Measurements from ENCODE around the gene DLG2.

Gene DLG2

DNA sequence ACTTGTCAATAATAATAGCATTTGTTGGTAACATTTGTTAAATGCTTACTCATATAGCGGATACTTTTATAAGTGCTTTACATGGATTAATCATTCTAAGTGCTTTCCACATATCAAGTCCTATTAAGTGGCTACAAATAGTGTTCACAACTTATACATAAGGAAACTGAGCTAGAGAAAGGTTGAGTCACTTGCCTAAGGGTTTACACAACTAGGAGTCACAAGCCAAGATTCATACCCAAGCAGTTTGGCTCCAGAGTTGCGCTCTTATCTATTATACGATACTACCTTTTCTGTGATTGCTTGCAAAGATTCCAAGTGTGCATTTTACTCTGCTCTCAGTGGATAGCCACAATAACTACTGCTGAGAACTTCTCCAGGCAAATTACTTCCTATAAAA, 2125.1 kb downstream of the DLG2 start:
- H3K9me3 ChIP-seq (ENCODE audit: control insufficient read depth, insufficient read depth, low read depth, low read length), result no peaks in the 10 kb centered on the region
- H3K36me3 ChIP-seq (ENCODE audit: control insufficient read depth, insufficient read depth, low read length), result no peaks in the 10 kb centered on the region
- H3K9ac ChIP-seq (ENCODE audit: low read length), result no peak overlapping the region
- no peaks in the 10 kb centered on the region for H3K4me1 ChIP-seq (ENCODE audit: control insufficient read depth, insufficient read depth, low read length)
- no peaks in the 10 kb centered on the region for H3K27me3 ChIP-seq (ENCODE audit: control insufficient read depth, insufficient read depth, low read length)
- no peak overlapping the region for H3K4me3 ChIP-seq (ENCODE audit: low read depth, low read length)
- H3K27ac ChIP-seq (ENCODE audit: low read depth, low read length), result no peak overlapping the region

DNA sequence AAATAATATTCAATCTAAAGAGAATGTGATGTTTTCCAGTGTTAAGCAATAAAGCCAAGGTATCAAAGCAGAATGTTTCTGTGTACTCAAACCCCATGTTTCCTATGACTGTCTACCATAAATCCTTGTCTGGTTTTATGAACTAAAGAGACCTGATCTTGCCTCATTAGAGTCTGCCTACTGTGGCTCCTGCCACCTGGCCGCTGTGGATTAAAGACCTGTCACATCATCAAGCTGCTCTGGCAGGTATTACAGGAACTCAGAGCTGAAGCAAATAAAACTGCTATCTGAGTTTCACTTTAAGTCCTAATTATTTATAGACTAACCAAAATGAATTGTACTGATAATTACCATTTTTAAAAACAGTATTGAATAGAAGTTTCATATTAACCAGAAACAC, 2133.2 kb downstream of the DLG2 start:
- Histone ChIP-seq H3K4me3 (ENCODE audit: low read depth, low read length) (no peak overlapping the region), H3K27ac (ENCODE audit: low read depth, low read length) (no peak overlapping the region), H3K9ac (ENCODE audit: low read length) (no peak overlapping the region), H3K27me3 (ENCODE audit: control insufficient read depth, insufficient read depth, low read length) (no peaks in the 10 kb centered on the region), H3K36me3 (ENCODE audit: control insufficient read depth, insufficient read depth, low read length) (no peaks in the 10 kb centered on the region), H3K9me3 (ENCODE audit: control insufficient read depth, insufficient read depth, low read depth, low read length) (no peaks in the 10 kb centered on the region), H3K4me1 (ENCODE audit: control insufficient read depth, insufficient read depth, low read length) (no peaks in the 10 kb centered on the region)

DNA sequence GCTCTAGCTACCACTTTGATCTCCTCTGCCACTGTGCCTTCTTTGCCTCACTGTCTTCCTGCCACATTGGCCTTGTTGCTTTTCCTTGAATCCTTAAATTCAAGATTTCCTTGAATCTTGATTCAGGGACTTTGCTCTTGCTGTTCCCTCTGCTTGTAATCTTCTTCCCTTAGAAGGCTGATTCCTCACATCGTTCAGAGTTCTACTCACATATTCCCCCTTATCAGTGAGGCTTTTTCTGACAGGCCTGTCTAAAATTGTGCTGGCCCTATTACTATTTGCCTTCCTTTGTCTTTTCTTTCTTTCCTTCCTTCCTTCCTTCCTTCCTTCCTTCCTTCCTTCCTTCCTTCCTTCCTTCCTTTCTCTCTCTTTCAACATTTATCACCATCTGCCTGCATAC, 2134.1 kb downstream of the DLG2 start:
- H3K9me3 ChIP-seq (ENCODE audit: control insufficient read depth, insufficient read depth, low read depth, low read length), result no peaks in the 10 kb centered on the region
- H3K36me3 ChIP-seq (ENCODE audit: control insufficient read depth, insufficient read depth, low read length), result no peaks in the 10 kb centered on the region
- no peak overlapping the region for H3K4me3 ChIP-seq (ENCODE audit: low read depth, low read length)
- no peak overlapping the region for H3K9ac ChIP-seq (ENCODE audit: low read length)
- no peaks in the 10 kb centered on the region for H3K4me1 ChIP-seq (ENCODE audit: control insufficient read depth, insufficient read depth, low read length)
- H3K27ac ChIP-seq (ENCODE audit: low read depth, low read length), result no peak overlapping the region
- no peaks in the 10 kb centered on the region for H3K27me3 ChIP-seq (ENCODE audit: control insufficient read depth, insufficient read depth, low read length)

DNA sequence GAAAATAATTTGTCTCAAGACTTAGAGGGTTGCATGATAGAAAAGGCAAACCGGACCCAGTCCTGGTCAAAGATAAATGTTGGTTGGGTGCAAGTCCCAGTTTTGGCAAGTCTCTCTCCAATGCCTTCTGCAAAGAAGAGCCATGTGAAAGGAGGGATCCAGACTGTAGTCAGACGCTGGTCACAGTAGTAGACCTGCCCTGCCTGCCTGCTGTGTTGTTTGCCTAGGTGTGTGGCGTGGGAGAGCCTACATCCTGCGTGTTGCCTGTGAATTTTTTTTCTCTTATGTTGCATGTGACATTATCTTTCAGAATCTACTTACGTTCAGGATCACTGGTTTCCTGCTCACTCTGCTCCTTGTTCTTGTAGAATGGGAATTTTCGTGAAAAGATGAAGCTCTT, 2143.3 kb downstream of the DLG2 start:
- Histone ChIP-seq H3K4me1 (ENCODE audit: control insufficient read depth, insufficient read depth, low read length) (peaks cover 13% of the 10 kb centered on the region; the same call in 1 of the 2 replicates), H3K9ac (ENCODE audit: low read length) (no peak overlapping the region), H3K4me3 (ENCODE audit: low read depth, low read length) (no peak overlapping the region), H3K36me3 (ENCODE audit: control insufficient read depth, insufficient read depth, low read length) (no peaks in the 10 kb centered on the region), H3K27ac (ENCODE audit: low read depth, low read length) (no peak overlapping the region), H3K27me3 (ENCODE audit: control insufficient read depth, insufficient read depth, low read length) (no peaks in the 10 kb centered on the region), H3K9me3 (ENCODE audit: control insufficient read depth, insufficient read depth, low read depth, low read length) (no peaks in the 10 kb centered on the region)

DNA sequence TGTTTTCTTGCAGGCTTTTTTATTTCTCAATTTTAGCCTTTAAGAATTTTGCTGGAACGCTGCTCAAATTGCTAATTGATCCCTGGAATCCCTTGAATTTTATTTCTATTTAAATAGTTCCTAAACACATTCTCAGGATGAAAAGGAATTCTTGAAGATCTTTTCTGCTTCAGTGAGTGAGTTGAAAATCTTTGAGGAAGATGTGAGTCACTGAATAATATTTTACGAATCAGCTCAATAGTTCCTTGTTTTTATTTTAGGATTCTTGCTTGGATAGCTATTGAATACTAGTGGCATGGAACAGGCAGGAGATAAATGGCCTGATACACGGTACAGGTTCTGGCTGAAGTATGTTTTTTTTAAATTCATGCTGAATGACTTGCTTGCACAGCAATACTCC, 2146.3 kb downstream of the DLG2 start:
- H3K4me3 ChIP-seq (ENCODE audit: low read depth, low read length), result no peak overlapping the region
- H3K27ac ChIP-seq (ENCODE audit: low read depth, low read length), result no peak overlapping the region
- no peaks in the 10 kb centered on the region for H3K9me3 ChIP-seq (ENCODE audit: control insufficient read depth, insufficient read depth, low read depth, low read length)
- H3K36me3 ChIP-seq (ENCODE audit: control insufficient read depth, insufficient read depth, low read length), result no peaks in the 10 kb centered on the region
- no peak overlapping the region for H3K9ac ChIP-seq (ENCODE audit: low read length)
- H3K4me1 ChIP-seq (ENCODE audit: control insufficient read depth, insufficient read depth, low read length), result peaks cover 13% of the 10 kb centered on the region; the same call in 1 of the 2 replicates
- H3K27me3 ChIP-seq (ENCODE audit: control insufficient read depth, insufficient read depth, low read length), result no peaks in the 10 kb centered on the region

DNA sequence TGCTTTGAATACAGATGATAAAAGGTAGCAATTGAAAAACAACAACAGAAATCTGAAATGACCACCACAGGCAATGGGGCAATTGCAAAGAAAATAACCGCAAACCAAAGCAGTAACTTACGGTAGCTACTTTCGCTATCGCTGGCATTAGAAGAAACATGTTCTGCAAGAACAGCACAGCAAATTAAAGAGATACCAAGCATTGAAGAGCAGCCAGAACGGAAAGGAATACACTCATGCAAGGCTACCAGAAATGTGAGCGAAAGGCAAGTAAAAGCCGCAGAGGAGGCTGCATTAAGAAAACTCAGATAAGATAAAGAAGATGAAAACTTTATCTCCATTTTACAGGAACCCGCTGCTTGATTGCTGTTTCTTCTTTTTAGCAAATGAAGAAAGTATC, 2146.9 kb downstream of the DLG2 start:
- no peak overlapping the region for H3K4me3 ChIP-seq (ENCODE audit: low read depth, low read length)
- H3K27me3 ChIP-seq (ENCODE audit: control insufficient read depth, insufficient read depth, low read length), result no peaks in the 10 kb centered on the region
- H3K4me1 ChIP-seq (ENCODE audit: control insufficient read depth, insufficient read depth, low read length), result peaks cover 9% of the 10 kb centered on the region; the same call in 1 of the 2 replicates
- H3K9ac ChIP-seq (ENCODE audit: low read length), result no peak overlapping the region
- H3K27ac ChIP-seq (ENCODE audit: low read depth, low read length), result no peak overlapping the region
- no peaks in the 10 kb centered on the region for H3K9me3 ChIP-seq (ENCODE audit: control insufficient read depth, insufficient read depth, low read depth, low read length)
- no peaks in the 10 kb centered on the region for H3K36me3 ChIP-seq (ENCODE audit: control insufficient read depth, insufficient read depth, low read length)

DNA sequence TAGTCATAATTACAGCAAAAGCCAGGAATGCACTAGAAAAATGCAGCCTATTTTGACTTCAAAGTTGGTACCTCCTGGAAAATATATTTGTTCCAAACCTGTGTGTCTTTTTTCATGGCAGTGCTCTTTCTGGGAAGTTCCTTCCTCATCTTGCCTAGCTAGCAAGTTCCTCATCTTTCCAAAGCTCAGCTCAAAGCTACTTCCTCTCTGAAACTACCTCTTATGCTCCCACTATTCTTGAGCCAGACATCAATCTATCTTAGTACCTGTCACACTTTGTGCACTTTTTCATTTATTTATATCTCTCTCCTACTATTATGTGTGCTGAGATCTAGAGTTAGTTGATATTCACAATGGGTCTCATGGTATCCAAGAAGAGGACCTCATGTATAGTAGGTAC, 2149.4 kb downstream of the DLG2 start:
- Histone ChIP-seq H3K27ac (ENCODE audit: low read depth, low read length) (no peak overlapping the region), H3K9me3 (ENCODE audit: control insufficient read depth, insufficient read depth, low read depth, low read length) (no peaks in the 10 kb centered on the region), H3K9ac (ENCODE audit: low read length) (no peak overlapping the region), H3K27me3 (ENCODE audit: control insufficient read depth, insufficient read depth, low read length) (no peaks in the 10 kb centered on the region), H3K36me3 (ENCODE audit: control insufficient read depth, insufficient read depth, low read length) (no peaks in the 10 kb centered on the region), H3K4me1 (ENCODE audit: control insufficient read depth, insufficient read depth, low read length) (peaks cover 1% of the 10 kb centered on the region; the same call in 1 of the 2 replicates), H3K4me3 (ENCODE audit: low read depth, low read length) (no peak overlapping the region)

DNA sequence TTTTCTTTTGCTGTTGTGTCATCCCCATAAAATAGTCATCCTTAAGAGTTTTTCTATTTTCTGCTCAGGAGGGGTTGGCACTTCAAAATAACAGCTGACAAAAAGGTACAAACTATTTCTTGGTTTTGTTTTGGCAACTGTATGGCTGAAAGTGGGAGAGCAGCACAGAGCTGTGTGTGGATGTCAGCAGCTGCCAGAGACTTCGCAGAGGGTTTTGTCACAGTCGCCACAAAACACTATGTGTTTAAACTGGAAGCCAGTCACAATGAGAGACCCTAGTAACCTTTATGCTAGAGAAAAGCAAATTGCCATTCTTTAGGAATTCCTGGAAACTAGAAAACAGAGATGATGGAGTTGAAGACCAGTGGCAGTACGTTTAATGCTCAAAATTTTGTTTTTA, 2151.4 kb downstream of the DLG2 start:
- H3K4me3 ChIP-seq (ENCODE audit: low read depth, low read length), result no peak overlapping the region
- H3K36me3 ChIP-seq (ENCODE audit: control insufficient read depth, insufficient read depth, low read length), result no peaks in the 10 kb centered on the region
- H3K27ac ChIP-seq (ENCODE audit: low read depth, low read length), result no peak overlapping the region
- no peaks in the 10 kb centered on the region for H3K27me3 ChIP-seq (ENCODE audit: control insufficient read depth, insufficient read depth, low read length)
- no peaks in the 10 kb centered on the region for H3K9me3 ChIP-seq (ENCODE audit: control insufficient read depth, insufficient read depth, low read depth, low read length)
- H3K9ac ChIP-seq (ENCODE audit: low read length), result no peak overlapping the region
- H3K4me1 ChIP-seq (ENCODE audit: control insufficient read depth, insufficient read depth, low read length), result no peaks in the 10 kb centered on the region

DNA sequence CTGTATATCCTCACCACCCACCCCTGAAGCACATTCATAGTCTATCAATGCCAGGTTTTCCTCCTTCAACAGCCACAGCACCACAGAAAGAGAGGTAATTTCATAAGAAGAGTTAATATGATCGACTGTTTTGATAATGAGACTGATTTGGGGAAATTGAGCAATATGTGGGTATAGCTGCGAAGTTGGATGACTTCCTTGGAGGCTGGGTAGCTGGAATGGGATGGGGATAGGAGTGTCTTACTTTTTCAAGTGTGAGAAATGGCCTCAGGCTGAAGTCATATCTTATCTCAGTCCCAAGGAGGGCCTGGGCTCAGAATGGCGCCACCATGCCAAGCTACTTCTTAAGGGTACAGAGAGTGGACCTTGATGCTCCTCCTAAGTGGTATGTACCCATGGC, 2153.4 kb downstream of the DLG2 start:
- Histone ChIP-seq H3K36me3 (ENCODE audit: control insufficient read depth, insufficient read depth, low read length) (no peaks in the 10 kb centered on the region), H3K9ac (ENCODE audit: low read length) (no peak overlapping the region), H3K4me3 (ENCODE audit: low read depth, low read length) (no peak overlapping the region), H3K9me3 (ENCODE audit: control insufficient read depth, insufficient read depth, low read depth, low read length) (no peaks in the 10 kb centered on the region), H3K27me3 (ENCODE audit: control insufficient read depth, insufficient read depth, low read length) (no peaks in the 10 kb centered on the region), H3K4me1 (ENCODE audit: control insufficient read depth, insufficient read depth, low read length) (no peaks in the 10 kb centered on the region), H3K27ac (ENCODE audit: low read depth, low read length) (no peak overlapping the region)

DNA sequence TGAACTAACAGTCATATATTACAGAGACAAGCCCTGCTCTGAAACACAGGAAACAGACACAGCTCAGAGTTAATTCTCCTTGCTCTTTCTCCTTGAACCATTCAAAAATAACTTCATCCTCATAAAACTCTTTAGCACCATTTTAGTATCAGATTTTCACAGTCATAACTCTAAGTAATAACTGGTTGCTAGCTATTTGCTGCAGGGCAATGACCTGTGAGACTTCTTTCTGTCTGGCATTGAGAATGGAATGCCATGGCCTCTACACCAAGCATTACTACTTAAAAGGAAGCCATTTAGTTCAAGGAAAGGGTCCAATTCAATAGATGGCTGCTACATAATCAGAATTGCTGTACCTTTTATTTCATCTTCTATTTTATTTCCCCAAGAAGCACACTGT, 2154.3 kb downstream of the DLG2 start:
- no peak overlapping the region for H3K27ac ChIP-seq (ENCODE audit: low read depth, low read length)

DNA sequence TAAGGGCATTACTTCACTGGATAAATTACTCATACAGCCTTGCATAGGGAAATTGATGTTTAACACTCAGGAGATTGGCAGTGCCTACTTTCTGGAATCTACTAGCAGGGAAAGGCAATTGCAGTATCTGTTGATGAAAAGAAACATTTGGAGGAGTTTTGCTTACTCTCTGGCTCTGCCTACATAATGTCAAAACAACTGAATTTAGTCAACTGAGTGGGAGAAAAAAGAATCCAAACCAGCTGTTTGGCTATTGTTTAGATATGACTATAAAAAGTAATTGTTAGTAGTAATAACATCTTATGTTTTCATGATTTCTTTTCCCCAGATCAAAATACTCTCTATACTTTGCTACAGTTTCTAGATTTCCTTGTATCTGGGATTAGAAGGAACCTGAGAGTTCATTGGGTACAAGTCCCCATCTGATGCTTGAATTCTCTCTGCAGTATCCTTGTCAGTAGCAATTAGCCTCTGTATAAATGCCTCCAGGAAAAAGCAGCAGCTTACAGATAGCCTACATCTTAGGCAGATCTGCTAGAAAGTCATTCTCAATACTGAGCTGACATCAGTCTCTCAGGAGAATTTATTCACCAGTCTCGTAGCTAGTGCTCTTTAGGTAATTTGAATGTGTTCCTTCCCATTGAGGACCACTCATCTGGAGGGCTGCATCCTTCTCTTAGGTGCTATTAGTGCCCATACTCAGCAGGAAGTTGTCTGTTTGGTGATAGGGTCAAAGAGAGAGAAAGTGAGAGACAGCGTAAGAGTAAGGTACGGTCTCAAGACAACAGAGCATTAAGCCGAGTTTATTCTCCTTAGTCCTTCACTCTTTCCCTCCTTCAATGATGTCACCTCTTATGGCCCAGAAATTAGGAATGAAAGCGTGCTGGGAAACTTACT, 2155.1 kb downstream of the DLG2 start:
- Histone ChIP-seq H3K9me3 (ENCODE audit: control insufficient read depth, insufficient read depth, low read depth, low read length) (no peaks in the 10 kb centered on the region), H3K36me3 (ENCODE audit: control insufficient read depth, insufficient read depth, low read length) (no peaks in the 10 kb centered on the region), H3K27me3 (ENCODE audit: control insufficient read depth, insufficient read depth, low read length) (no peaks in the 10 kb centered on the region), H3K4me3 (ENCODE audit: low read depth, low read length) (no peak overlapping the region), H3K27ac (ENCODE audit: low read depth, low read length) (no peak overlapping the region), H3K9ac (ENCODE audit: low read length) (no peak overlapping the region), H3K4me1 (ENCODE audit: control insufficient read depth, insufficient read depth, low read length) (no peaks in the 10 kb centered on the region)

More for the DNA sequence above, 2154.3 kb downstream of the DLG2 start:
- Histone ChIP-seq H3K36me3 (ENCODE audit: control insufficient read depth, insufficient read depth, low read length) (no peaks in the 10 kb centered on the region), H3K4me3 (ENCODE audit: low read depth, low read length) (no peak overlapping the region), H3K27me3 (ENCODE audit: control insufficient read depth, insufficient read depth, low read length) (no peaks in the 10 kb centered on the region), H3K4me1 (ENCODE audit: control insufficient read depth, insufficient read depth, low read length) (no peaks in the 10 kb centered on the region), H3K9me3 (ENCODE audit: control insufficient read depth, insufficient read depth, low read depth, low read length) (no peaks in the 10 kb centered on the region), H3K9ac (ENCODE audit: low read length) (no peak overlapping the region)

Data from HUES6 (cell line).